GM19035 (cell line): Measurements from ENCODE around the gene TXLNA.

Source experiments
- ATAC-seq: cut with Tn5 transposase; IDR thresholded peaks from one replicate; pipeline ENCODE4 v1.9.1; 2021; ENCODE audit not compliant: unreplicated experiment

The TXLNA gene

GRCh38 chr1:32182060-32182459 lies 2.6 kb downstream of the TXLNA start:
- no peak for ATAC-seq

GRCh38 chr1:32184650-32185049 lies 5.2 kb downstream of the TXLNA start:
- ATAC-seq = no peak

- ATAC-seq = no peak
Observed at GRCh38 chr1:32186077-32186476, 6.6 kb downstream of the TXLNA start.

- ATAC-seq = no peak
Observed at GRCh38 chr1:32186491-32186890, 7.0 kb downstream of the TXLNA start.

GRCh38 chr1:32187850-32188249 lies 8.4 kb downstream of the TXLNA start:
- ATAC-seq = no peak

- no peak for ATAC-seq
Observed at GRCh38 chr1:32192220-32192948, 12.9 kb downstream of the TXLNA start.

- no peak for ATAC-seq
Observed at GRCh38 chr1:32194984-32195383, 15.5 kb downstream of the TXLNA start.

GRCh38 chr1:32195531-32195930 lies 16.1 kb downstream of the TXLNA start:
- no peak for ATAC-seq

GRCh38 chr1:32195972-32196823 lies 16.7 kb downstream of the TXLNA start:
- ATAC-seq = no peak

GRCh38 chr1:32197074-32197473 lies 17.6 kb downstream of the TXLNA start:
- no peak for ATAC-seq

GRCh38 chr1:32197837-32198236 lies 18.4 kb downstream of the TXLNA start:
- ATAC-seq = no peak

GRCh38 chr1:32198237-32199042 lies 19.0 kb downstream of the TXLNA start:
- no peak for ATAC-seq

- no peak for ATAC-seq
Observed at GRCh38 chr1:32199043-32199716, 19.7 kb downstream of the TXLNA start.

GRCh38 chr1:32199717-32200072 lies 20.2 kb downstream of the TXLNA start:
- no peak for ATAC-seq

- ATAC-seq = no peak
Observed at GRCh38 chr1:32200226-32201010, 20.9 kb downstream of the TXLNA start, which contains the start of gene CCDC28B. Gene CCDC28B, plus strand, starts transcription at chr1:32200595. Its CDS starts 1,341 bp downstream, at chr1:32201936.

- ATAC-seq = no peak
Observed at GRCh38 chr1:32201011-32201855, 21.8 kb downstream of the TXLNA start.

- ATAC-seq = no peak
Observed at GRCh38 chr1:32204943-32205361, 25.5 kb downstream of the TXLNA start.

GRCh38 chr1:32205401-32206370 lies 26.2 kb downstream of the TXLNA start, which contains the start of gene IQCC:
Gene IQCC, plus strand, starts transcription at chr1:32205671. Its CDS starts 11 bp downstream, at chr1:32205682.
- ATAC-seq = peak; percentile 45
